ENCODE results near the gene ETFA. TPM values are rescaled to one million over a fixed set of nuclear protein-coding genes. Genes with fewer than 3 reads are reported as not detected.
"Not testable (repeated sequence)": the region's sequence is repeated elsewhere in the genome, so short reads cannot be mapped to it uniquely, and the experiment has no call there.

Gene ETFA
- total RNA-seq, 1 donor from 2014 or later, result 112 TPM

DNA sequence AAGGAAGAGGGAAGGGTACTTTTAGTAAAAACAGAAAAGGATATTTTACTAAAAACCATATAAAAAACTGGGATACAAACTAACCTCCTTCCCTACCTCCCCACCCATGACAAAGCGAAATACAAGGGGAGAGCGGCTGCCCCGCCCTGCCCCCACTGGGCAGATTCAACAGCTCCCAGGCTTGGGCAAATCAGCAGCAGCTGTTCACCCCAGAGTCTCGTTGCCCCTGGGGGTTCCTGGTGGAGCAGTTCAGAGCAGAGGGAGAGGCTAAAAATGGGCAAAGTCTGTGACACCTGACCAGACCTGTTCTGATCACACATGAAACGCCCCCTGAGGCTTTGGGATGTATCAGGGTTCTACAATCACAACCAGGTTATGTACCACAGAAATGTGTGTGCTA is 2.5 kb upstream of the ETFA start:
- ChIA-PET CTCF (no interaction called here), POLR2A (no interaction called here)
- intact Hi-C loops (cut with micrococcal nuclease), result loop anchor here (10.0 kb wide), 2 partner anchors 621 to 751 kb away; partner anchors contain the start of gene RCN2
- H3K36me3 Mint-ChIP-seq (ENCODE audit: low read depth), result peaks cover 3% of the 10 kb centered on the region
- TF ChIP-seq, protein P1, sequence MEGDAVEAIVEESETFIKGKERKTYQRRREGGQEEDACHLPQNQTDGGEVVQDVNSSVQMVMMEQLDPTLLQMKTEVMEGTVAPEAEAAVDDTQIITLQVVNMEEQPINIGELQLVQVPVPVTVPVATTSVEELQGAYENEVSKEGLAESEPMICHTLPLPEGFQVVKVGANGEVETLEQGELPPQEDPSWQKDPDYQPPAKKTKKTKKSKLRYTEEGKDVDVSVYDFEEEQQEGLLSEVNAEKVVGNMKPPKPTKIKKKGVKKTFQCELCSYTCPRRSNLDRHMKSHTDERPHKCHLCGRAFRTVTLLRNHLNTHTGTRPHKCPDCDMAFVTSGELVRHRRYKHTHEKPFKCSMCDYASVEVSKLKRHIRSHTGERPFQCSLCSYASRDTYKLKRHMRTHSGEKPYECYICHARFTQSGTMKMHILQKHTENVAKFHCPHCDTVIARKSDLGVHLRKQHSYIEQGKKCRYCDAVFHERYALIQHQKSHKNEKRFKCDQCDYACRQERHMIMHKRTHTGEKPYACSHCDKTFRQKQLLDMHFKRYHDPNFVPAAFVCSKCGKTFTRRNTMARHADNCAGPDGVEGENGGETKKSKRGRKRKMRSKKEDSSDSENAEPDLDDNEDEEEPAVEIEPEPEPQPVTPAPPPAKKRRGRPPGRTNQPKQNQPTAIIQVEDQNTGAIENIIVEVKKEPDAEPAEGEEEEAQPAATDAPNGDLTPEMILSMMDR (IDR thresholded peaks at IDR 0.05), result no peak
- ATAC-seq (ENCODE audit: low read depth) (no peak), DNase-seq (no peak)
- H3K27ac Mint-ChIP-seq, result no peak overlapping the region
- H3K27me3 Mint-ChIP-seq, result peaks cover 2% of the 10 kb centered on the region
- no peaks in the 10 kb centered on the region for H3K9me3 Mint-ChIP-seq
- H3K4me3 Mint-ChIP-seq, result no peak overlapping the region
- peaks cover 24% of the 10 kb centered on the region for H3K4me1 Mint-ChIP-seq

DNA sequence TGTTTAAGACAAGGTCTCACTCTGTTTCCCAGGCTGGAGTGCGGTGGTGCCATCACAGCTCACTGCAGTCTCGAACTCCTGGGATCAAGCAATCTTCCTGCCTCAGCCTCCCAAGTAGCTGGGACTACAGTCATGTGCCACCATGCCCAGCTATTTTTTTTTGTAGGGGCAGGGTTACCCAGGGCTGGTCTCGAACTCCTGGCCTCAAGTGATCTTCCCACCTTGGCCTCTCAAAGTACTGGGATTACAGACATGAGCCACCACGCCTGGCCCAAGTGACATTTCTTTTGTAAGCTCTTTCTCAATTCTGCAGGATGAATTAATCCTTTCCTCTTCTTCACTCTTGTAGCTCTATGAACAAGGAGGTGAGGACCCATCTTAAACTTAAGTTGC is 1.9 kb upstream of the ETFA start:
- POLR2A ChIA-PET; DNase-seq; ATAC-seq (ENCODE audit: low read depth); H3K27me3 Mint-ChIP-seq; H3K9me3 Mint-ChIP-seq; H3K27ac Mint-ChIP-seq; CTCF ChIA-PET; H3K4me3 Mint-ChIP-seq; H3K36me3 Mint-ChIP-seq (ENCODE audit: low read depth): not testable (repeated sequence)
- peaks cover 30% of the 10 kb centered on the region for H3K4me1 Mint-ChIP-seq
- intact Hi-C loops (cut with micrococcal nuclease), result loop anchor here (10.0 kb wide), 2 partner anchors 622 to 752 kb away; partner anchors contain the start of gene RCN2

DNA sequence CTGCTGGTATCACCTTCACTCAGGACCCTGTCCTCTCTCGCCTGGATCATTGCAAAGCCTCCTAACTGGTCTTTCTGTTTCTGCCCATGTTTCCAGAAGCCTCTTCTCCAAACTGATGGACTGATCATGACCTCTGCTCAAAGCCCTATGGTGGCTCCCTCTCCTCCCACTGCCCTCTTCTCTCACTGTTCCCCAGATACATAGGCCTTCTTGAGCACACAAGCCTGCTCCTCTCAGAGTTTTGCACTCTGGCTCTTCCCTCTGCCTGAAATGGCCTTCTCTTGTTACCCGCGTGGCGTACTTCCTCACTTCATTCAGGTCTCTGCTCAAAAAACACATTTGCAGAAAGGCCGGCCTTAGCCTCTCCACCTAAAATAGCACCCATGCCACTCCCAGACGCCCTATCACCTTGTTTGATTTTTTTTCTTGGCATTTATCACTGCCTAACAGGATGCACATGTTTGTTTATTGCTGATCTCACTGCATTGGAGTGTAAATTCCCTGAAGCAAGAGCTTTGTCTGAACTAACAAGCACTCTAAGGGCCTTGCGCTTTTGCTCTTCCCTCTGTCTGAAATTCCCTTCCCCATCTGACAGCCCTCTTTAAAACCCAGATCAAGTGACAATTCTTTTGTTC is 1.4 kb upstream of the ETFA start:
- Mint-ChIP-seq H3K27ac (no peak overlapping the region), H3K4me3 (peak overlapping the region; percentile 7), H3K9me3 (no peaks in the 10 kb centered on the region), H3K36me3 (ENCODE audit: low read depth) (peaks cover 9% of the 10 kb centered on the region), H3K27me3 (no peaks in the 10 kb centered on the region), H3K4me1 (peaks cover 32% of the 10 kb centered on the region)
- CTCF ChIA-PET, result no interaction called here
- DNase-seq (no peak), ATAC-seq (ENCODE audit: low read depth) (no peak)
- POLR2A ChIA-PET, result no interaction called here
- TF ChIP-seq, protein P1 (IDR thresholded peaks at IDR 0.05), result no peak
- intact Hi-C loops (cut with micrococcal nuclease), result loop anchor here (10.0 kb wide), 2 partner anchors 622 to 752 kb away; partner anchors contain the start of gene RCN2

DNA sequence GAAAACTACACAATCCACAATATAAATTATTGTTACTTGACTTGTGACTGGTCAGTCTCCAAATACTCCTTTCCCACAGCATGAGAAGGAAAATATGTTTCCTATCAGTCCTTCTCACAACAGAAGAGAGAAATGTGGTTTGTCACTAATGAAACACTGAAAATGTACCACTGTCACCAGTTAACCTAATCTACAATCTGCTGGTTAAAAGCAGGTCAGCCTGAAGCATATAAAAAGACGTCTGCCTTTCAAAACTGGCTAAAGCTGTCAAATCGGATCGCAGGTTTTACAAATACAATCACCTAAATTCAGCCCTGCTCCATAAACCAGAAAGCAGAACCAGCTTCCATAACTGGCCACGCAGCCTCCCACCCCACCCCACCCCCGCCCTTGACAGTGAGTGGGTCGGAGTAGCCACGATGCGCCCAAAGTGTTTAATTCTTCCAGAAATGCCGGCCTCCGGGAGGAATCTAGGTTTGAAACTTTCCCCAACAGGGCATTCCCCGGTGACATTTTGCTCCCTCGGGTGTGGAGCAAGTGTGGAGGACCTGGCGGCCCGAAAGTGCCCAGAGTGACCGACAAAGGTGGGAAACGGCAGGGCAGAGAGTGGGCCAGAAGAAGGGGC is 682 bp downstream of the ETFA start:
- CTCF ChIA-PET, result no interaction called here

DNA sequence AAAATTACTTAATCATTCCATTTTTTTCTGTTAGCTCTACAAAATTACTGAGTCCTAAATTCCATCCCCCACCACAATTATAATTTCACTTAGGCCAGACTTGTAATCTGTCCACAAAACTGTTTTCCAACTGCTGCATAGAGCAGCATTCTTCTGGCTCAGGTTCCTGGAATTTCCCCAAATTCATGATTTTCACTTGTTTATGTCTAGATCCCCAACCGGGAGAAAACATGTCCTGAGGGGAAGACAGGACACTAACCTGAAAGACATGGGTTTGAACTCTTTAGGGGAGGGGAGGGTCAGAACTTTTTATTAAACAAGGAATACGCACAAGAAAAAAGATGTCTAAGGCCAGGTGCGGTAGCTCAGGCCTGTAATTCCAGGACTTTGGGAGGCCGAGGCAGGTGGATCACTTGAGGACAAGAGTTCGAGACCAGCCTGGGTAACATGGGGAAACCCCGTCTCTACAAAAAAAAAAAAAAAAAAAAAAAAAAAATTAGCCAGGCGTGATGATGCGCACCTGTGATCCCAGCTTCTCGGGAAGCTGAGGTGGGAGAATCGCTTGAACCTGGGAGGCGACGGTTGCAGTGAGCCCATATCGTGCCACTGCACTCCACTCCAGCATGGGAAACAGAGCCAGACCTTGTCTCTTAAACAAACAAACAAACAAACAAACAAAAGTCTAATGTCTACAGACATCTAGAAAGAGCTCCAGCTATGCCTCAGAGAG is 1.5 kb downstream of the ETFA start:
- TF ChIP-seq, protein P1 (IDR thresholded peaks at IDR 0.05), result no peak
- Mint-ChIP-seq H3K4me1 (peaks cover 43% of the 10 kb centered on the region), H3K4me3 (peak overlapping the region; percentile 89), H3K27me3 (no peaks in the 10 kb centered on the region), H3K9me3 (peaks cover 2% of the 10 kb centered on the region), H3K36me3 (ENCODE audit: low read depth) (peaks cover 15% of the 10 kb centered on the region), H3K27ac (no peak overlapping the region)
- ATAC-seq (ENCODE audit: low read depth) (no peak), DNase-seq (no peak)
- POLR2A ChIA-PET, result interaction anchor here (0.6 to 1.9 kb wide), 3 partner anchors 30 to 1117 kb away, joined by 4 to 11 read pairs (median 6); no protein-coding TSS in a partner anchor
- intact Hi-C loops (cut with micrococcal nuclease), result loop anchor here (10.0 kb wide), 2 partner anchors 625 to 755 kb away; partner anchors contain the start of gene RCN2
- CTCF ChIA-PET, result no interaction called here

More for the DNA sequence above, 682 bp downstream of the ETFA start:
- H3K4me3 Mint-ChIP-seq, result peak overlapping the region; percentile 89
- ATAC-seq (ENCODE audit: low read depth) (no peak), DNase-seq (no peak)
- peak overlapping the region; percentile 82 for H3K27ac Mint-ChIP-seq
- H3K27me3 Mint-ChIP-seq, result no peaks in the 10 kb centered on the region
- intact Hi-C loops (cut with micrococcal nuclease), result loop anchor here (1.0 to 10.0 kb wide), 4 partner anchors 25 to 754 kb away; partner anchors contain the start of gene RCN2
- no peaks in the 10 kb centered on the region for H3K9me3 Mint-ChIP-seq
- TF ChIP-seq, protein P1 (IDR thresholded peaks at IDR 0.05), result no peak
- POLR2A ChIA-PET, result interaction anchor here (0.6 to 1.9 kb wide), 3 partner anchors 30 to 1116 kb away, joined by 4 to 11 read pairs (median 6); no protein-coding TSS in a partner anchor
- H3K4me1 Mint-ChIP-seq, result peaks cover 39% of the 10 kb centered on the region
- H3K36me3 Mint-ChIP-seq (ENCODE audit: low read depth), result peaks cover 12% of the 10 kb centered on the region
